ENCODE results near the gene PEAR1.

DNA sequence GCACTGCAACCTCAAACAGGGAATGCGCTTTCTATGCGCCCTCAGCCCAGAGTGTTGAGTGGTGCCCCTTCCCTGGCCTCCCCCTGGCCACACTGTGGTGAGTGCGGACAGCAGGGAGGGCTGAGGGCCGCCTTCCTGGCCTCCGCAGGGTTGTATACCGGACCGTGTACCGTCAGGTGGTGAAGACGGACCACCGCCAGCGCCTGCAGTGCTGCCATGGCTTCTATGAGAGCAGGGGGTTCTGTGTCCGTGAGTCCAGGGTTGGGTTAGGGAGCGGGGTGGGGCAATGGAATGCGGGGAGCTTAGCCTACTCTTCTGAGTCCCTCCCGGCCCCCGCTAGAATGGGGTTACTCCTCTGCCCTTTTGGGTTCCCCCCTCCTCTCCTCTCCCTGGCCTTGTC is 11.7 kb downstream of the PEAR1 start:
- TF ChIP-seq TAF1 (IDR thresholded peaks at IDR 0.05; ENCODE audit: low read depth, low read length) (no peak), CHD2 (IDR thresholded peaks at IDR 0.05; ENCODE audit: low read length) (no peak), POLR2AphosphoS5 (IDR thresholded peaks at IDR 0.05; ENCODE audit: low read depth, low read length) (no peak)
- TF ChIP-seq, protein P1, sequence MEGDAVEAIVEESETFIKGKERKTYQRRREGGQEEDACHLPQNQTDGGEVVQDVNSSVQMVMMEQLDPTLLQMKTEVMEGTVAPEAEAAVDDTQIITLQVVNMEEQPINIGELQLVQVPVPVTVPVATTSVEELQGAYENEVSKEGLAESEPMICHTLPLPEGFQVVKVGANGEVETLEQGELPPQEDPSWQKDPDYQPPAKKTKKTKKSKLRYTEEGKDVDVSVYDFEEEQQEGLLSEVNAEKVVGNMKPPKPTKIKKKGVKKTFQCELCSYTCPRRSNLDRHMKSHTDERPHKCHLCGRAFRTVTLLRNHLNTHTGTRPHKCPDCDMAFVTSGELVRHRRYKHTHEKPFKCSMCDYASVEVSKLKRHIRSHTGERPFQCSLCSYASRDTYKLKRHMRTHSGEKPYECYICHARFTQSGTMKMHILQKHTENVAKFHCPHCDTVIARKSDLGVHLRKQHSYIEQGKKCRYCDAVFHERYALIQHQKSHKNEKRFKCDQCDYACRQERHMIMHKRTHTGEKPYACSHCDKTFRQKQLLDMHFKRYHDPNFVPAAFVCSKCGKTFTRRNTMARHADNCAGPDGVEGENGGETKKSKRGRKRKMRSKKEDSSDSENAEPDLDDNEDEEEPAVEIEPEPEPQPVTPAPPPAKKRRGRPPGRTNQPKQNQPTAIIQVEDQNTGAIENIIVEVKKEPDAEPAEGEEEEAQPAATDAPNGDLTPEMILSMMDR (IDR thresholded peaks at IDR 0.05; ENCODE audit: control extremely low read depth in 1 of 3, insufficient read depth in 1 of 3, low read depth in 1 of 3, low read length in 3 of 3): no peak
